Fibroblast of mammary gland (primary cell): ENCODE measurements around the gene CARTPT.

Source experiments
- DNase-seq: peaks from one replicate; pipeline ENCODE4 v3.0.0-alpha.2; 2010; ENCODE audit warnings: low read depth
- H3K4me3 ChIP-seq: 2 replicates; pipeline ENCODE4 v1.5.1; 2011; ENCODE audit warnings: low read depth, mild to moderate bottlenecking, low read length, moderate library complexity; ENCODE audit not compliant: control insufficient read depth
- CTCF ChIP-seq: conservative IDR thresholded peaks from 2 replicates; pipeline ENCODE4 v1.5.1; 2011; ENCODE audit warnings: low read depth, low read length, inconsistent platforms; ENCODE audit not compliant: control insufficient read depth, insufficient read depth

The CARTPT gene

DNA sequence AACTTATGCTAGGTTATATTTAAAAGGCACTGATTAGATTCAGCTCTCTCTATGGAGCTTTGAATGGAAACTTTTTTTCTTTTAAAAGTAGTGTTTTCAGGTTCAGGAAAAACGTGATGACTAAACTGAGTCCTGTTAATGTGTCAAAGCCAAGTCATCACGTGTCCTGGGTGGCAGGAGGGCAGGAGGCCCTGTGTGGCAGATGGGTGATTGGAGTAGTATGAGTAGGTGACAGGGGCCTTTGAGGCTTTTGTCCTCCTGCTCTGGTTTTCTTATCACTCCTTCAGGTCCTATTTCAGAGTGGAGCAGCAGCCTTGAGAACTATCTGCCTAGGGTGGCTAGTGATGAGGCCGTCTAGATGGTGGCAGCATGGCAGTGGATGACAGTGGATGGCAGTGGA lies 17.7 kb upstream of the CARTPT start:
- no peak overlapping the region for H3K4me3 ChIP-seq
- no peak for DNase-seq
- TF ChIP-seq CTCF, result no peak

- no peak overlapping the region for H3K4me3 ChIP-seq
- TF ChIP-seq CTCF, result no peak
- DNase-seq, result no peak
Observed at GRCh38 chr5:71703941-71704340, 15.1 kb upstream of the CARTPT start.

DNA sequence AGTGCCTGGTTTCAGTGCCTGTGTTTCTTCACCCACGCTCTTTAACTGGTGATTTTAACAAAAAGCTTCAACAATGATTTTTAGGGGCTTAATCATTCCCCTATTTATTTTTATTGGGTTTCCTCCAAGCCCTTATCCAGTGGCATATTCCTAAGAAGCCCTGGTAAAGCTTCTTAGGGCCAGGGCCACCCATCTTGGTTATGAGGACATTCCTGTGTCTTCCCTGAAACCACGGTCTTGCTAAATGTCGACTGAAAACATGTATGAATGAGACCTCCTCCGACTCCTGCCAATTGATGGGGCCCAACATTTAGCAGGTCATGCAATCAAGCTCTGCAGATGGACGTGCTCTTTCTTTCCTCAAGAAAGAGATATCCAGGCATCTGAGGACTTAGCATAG lies 13.7 kb upstream of the CARTPT start:
- TF ChIP-seq CTCF, result no peak
- no peak for DNase-seq
- no peak overlapping the region for H3K4me3 ChIP-seq

GRCh38 chr5:71706906-71707305 lies 12.2 kb upstream of the CARTPT start:
- no peak overlapping the region for H3K4me3 ChIP-seq
- TF ChIP-seq CTCF, result no peak
- no peak for DNase-seq

DNA sequence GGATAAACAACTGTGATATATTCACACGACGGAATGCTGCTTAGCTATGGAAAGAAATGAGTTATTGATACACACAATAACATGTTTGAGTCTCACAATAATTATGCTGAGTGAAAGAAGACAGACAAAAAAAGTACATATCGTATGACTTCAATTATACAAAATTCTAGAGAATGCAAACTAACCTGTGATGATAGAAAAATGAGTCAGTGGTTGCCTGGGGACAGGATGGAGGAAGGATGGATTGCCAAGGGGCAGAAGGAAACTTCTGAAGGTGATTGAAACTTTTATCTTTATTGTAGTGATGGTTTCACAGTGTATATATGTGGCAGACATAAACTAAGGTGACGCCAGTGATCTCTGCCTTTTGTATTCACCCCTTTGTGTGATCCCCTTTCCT lies 7.5 kb upstream of the CARTPT start:
- H3K4me3 ChIP-seq, result no peak overlapping the region
- TF ChIP-seq CTCF, result no peak
- no peak for DNase-seq

- no peak overlapping the region for H3K4me3 ChIP-seq
- DNase-seq, result no peak
- TF ChIP-seq CTCF, result no peak
Observed at GRCh38 chr5:71714911-71715310, 4.2 kb upstream of the CARTPT start.

DNA sequence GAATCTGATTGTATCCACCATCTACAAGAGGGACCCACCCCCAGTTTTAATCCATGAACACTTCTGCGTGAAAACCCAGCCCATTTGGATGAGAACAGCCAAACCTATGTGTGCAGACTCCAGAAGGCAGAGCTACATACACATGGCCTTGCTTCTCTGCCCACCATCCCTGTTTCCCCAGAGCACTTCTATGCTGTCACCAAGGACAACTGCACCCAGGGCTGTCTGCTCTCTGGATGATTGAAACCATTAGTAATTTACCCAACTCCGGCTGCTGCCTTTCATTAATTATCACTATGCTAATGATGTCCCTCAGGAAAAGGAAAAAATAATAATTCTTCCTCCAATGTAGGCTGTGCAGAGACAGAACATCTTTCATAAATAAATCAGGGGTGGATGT lies 8.9 kb downstream of the CARTPT start:
- no peak for TF ChIP-seq CTCF
- DNase-seq, result no peak

More for the DNA sequence above, 8.9 kb downstream of the CARTPT start:
- H3K4me3 ChIP-seq, result no peak overlapping the region
